HepG2 (cell line): ENCODE measurements around the gene RDH8.

Source experiments
- CENPX ChIP-seq: sonication (generic); formaldehyde crosslinking; IDR thresholded peaks from 2 replicates; pipeline ENCODE4 v1.9.0; 2021; ENCODE audit warnings: mild to moderate bottlenecking, missing genetic modification reagents, moderate library complexity
- MXI1 ChIP-seq: IDR thresholded peaks from 3 replicates; pipeline ENCODE4 v1.6.1; 2012; ENCODE audit warnings: low read depth, low read length, inconsistent platforms, borderline replicate concordance
- POLR2A ChIP-seq, 2 experiments: IDR thresholded peaks; 2 replicates each; pipeline ENCODE4 v1.6.1; 2011; ENCODE audit warnings: low read depth in 2 of 2, low read length in 2 of 2, mild to moderate bottlenecking in 1 of 2, moderate library complexity in 1 of 2; ENCODE audit not compliant: insufficient read depth in 1 of 2
- POLR2AphosphoS5 ChIP-seq: IDR thresholded peaks from 2 replicates; pipeline ENCODE4 v1.6.1; 2012; ENCODE audit warnings: low read depth, low read length
- SATB2 ChIP-seq: sonication (generic); formaldehyde crosslinking; IDR thresholded peaks from 2 replicates; pipeline ENCODE4 v1.5.0; 2020; ENCODE audit warnings: missing genetic modification reagents
- ZNF354B ChIP-seq: sonication (generic); formaldehyde crosslinking; IDR thresholded peaks from 2 replicates; pipeline ENCODE4 v1.8.0; 2022; ENCODE audit warnings: mild to moderate bottlenecking, missing genetic modification reagents
- TF ChIP-seq, protein P1 (sequence below): sonication (generic); formaldehyde crosslinking; IDR thresholded peaks from 2 replicates; pipeline ENCODE4 v1.4.0; 2020; ENCODE audit warnings: missing genetic modification reagents

DNA sequence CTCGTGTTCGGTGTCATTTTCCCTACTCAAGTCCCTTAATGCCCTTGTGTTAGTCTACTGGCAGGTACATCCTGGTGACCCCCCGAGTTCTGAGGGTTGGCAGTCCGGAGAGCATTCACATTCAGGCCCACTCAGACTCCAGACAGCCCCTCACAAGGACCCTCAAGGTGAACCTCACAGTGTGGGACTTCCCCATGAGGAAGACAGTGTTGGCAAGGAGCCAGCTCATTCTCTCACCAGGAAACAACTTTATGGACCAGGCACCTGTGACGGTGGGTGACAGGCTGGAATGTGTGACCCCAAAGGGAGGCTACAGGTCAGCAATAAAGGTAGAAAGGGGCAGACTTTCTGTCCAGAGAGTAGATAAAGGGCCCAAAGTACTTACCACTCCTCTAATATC is 24.5 kb downstream of the RDH8 start:
- TF ChIP-seq POLR2AphosphoS5: no peak
- no peak for TF ChIP-seq MXI1
- TF ChIP-seq CENPX: no peak
- TF ChIP-seq POLR2A (IDR thresholded peaks at IDR 0.05; ENCODE audit: insufficient read depth in 1 of 2, low read depth in 2 of 2, low read length in 2 of 2): no peak
- TF ChIP-seq, protein P1, sequence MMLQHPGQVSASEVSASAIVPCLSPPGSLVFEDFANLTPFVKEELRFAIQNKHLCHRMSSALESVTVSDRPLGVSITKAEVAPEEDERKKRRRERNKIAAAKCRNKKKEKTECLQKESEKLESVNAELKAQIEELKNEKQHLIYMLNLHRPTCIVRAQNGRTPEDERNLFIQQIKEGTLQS (CRISPR knock-in tag): no peak
- TF ChIP-seq ZNF354B (CRISPR knock-in tag): no peak
- no peak for TF ChIP-seq SATB2 (CRISPR knock-in tag)
